ENCODE results near the gene ALOX12B. TPM values are rescaled to one million over a fixed set of nuclear protein-coding genes. Genes with fewer than 3 reads are reported as not detected.

ALOX12B gene
- total and polyA plus RNA-seq, 4 donors = not detected

DNA sequence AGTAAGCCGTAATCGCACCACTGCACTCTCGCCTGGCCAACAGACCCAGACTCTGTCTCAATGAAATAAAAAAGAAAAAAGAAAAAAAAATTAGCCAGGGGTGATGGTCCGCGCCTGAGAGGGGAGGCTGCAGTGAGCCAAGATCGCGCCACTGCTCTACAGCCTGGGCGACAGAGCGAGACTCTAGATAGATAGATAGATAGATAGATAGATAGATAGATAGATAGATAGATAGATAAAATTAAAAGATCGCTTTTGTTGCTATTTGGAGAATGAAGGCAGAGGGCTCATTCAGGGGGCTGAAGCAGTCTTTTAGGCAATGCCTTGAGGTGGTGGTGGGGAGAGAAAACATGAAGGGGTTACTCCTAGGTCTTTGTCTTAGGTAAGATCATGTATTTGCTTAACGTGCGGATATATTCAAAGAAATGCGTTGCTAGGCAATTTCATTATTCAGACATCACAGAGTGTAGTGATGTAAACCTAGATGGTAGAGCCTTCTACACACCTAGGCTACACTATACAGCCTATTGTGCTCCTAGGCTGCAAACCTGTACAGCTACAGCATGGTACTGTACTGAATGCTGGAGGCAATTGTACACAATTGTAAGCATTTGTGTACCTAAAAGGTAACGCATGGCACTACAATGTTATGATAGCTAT lies 40.7 kb upstream of the ALOX12B start:
- Histone ChIP-seq H3K4me3 (ENCODE audit: low read depth in 1 of 3, low read length in 3 of 3) (no peak overlapping the region), H3K9me3 (ENCODE audit: control insufficient read depth in 4 of 4, low read length in 3 of 4) (no peaks in the 10 kb centered on the region), H3K36me3 (ENCODE audit: control insufficient read depth in 4 of 4, insufficient read depth in 3 of 4, low read depth in 1 of 4, low read length in 3 of 4) (no peaks in the 10 kb centered on the region), H3K9ac (ENCODE audit: low read depth in 1 of 2, low read length in 2 of 2) (no peak overlapping the region), H3K27ac (ENCODE audit: low read depth in 1 of 2, low read length in 2 of 2) (no peak overlapping the region), H3K4me1 (ENCODE audit: control insufficient read depth in 4 of 4, insufficient read depth in 4 of 4, low read length in 3 of 4) (peaks cover 14 to 36% (median 27%) of the 10 kb centered on the region in 4 donors), H3K27me3 (ENCODE audit: control insufficient read depth in 4 of 4, insufficient read depth in 4 of 4, low read length in 3 of 4) (peaks cover 2 to 9% (median 5%) of the 10 kb centered on the region in 4 donors)
- WGBS = 73% methylated on average over 14 of the region's 14 CpGs
- no peak for TF ChIP-seq RXRA (IDR thresholded peaks at IDR 0.05)
- TF ChIP-seq NR2F2 (IDR thresholded peaks at IDR 0.05) = no peak
- TF ChIP-seq RAD21 (IDR thresholded peaks at IDR 0.05) = no peak
- TF ChIP-seq SP1 (IDR thresholded peaks at IDR 0.05) = no peak
- TF ChIP-seq ZBTB33 (IDR thresholded peaks at IDR 0.05) = no peak
- TF ChIP-seq, protein P1, sequence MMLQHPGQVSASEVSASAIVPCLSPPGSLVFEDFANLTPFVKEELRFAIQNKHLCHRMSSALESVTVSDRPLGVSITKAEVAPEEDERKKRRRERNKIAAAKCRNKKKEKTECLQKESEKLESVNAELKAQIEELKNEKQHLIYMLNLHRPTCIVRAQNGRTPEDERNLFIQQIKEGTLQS (IDR thresholded peaks at IDR 0.05) = no peak
- TF ChIP-seq HNF4A (conservative IDR thresholded peaks at IDR 0.05) = no peak
- no peak for TF ChIP-seq YY1 (IDR thresholded peaks at IDR 0.05)
- no peak for TF ChIP-seq HNF4G (IDR thresholded peaks at IDR 0.05)
- TF ChIP-seq TAF1 (conservative IDR thresholded peaks at IDR 0.05) = no peak
- TF ChIP-seq, protein P2, sequence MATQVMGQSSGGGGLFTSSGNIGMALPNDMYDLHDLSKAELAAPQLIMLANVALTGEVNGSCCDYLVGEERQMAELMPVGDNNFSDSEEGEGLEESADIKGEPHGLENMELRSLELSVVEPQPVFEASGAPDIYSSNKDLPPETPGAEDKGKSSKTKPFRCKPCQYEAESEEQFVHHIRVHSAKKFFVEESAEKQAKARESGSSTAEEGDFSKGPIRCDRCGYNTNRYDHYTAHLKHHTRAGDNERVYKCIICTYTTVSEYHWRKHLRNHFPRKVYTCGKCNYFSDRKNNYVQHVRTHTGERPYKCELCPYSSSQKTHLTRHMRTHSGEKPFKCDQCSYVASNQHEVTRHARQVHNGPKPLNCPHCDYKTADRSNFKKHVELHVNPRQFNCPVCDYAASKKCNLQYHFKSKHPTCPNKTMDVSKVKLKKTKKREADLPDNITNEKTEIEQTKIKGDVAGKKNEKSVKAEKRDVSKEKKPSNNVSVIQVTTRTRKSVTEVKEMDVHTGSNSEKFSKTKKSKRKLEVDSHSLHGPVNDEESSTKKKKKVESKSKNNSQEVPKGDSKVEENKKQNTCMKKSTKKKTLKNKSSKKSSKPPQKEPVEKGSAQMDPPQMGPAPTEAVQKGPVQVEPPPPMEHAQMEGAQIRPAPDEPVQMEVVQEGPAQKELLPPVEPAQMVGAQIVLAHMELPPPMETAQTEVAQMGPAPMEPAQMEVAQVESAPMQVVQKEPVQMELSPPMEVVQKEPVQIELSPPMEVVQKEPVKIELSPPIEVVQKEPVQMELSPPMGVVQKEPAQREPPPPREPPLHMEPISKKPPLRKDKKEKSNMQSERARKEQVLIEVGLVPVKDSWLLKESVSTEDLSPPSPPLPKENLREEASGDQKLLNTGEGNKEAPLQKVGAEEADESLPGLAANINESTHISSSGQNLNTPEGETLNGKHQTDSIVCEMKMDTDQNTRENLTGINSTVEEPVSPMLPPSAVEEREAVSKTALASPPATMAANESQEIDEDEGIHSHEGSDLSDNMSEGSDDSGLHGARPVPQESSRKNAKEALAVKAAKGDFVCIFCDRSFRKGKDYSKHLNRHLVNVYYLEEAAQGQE (IDR thresholded peaks at IDR 0.05) = no peak
- TF ChIP-seq GABPA (IDR thresholded peaks at IDR 0.05 in 1 of 2, conservative IDR thresholded peaks at IDR 0.05 in 1 of 2) = no peak
- TF ChIP-seq MAX (IDR thresholded peaks at IDR 0.05) = no peak
- TF ChIP-seq, protein P3, sequence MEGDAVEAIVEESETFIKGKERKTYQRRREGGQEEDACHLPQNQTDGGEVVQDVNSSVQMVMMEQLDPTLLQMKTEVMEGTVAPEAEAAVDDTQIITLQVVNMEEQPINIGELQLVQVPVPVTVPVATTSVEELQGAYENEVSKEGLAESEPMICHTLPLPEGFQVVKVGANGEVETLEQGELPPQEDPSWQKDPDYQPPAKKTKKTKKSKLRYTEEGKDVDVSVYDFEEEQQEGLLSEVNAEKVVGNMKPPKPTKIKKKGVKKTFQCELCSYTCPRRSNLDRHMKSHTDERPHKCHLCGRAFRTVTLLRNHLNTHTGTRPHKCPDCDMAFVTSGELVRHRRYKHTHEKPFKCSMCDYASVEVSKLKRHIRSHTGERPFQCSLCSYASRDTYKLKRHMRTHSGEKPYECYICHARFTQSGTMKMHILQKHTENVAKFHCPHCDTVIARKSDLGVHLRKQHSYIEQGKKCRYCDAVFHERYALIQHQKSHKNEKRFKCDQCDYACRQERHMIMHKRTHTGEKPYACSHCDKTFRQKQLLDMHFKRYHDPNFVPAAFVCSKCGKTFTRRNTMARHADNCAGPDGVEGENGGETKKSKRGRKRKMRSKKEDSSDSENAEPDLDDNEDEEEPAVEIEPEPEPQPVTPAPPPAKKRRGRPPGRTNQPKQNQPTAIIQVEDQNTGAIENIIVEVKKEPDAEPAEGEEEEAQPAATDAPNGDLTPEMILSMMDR (IDR thresholded peaks at IDR 0.05; ENCODE audit: low read depth, low read length, missing input control) = no peak
- TF ChIP-seq FOXA1 (IDR thresholded peaks at IDR 0.05) = no peak
- no peak for TF ChIP-seq FOXA2 (IDR thresholded peaks at IDR 0.05)
- TF ChIP-seq EGR1 (IDR thresholded peaks at IDR 0.05; ENCODE audit: low read depth in 2 of 2) = no peak
- no peak for TF ChIP-seq JUND (IDR thresholded peaks at IDR 0.05)
- no peak for DNase-seq (ENCODE audit: low spot score)

Data from liver (tissue), 9 donors.